Thoracic aorta (tissue), 2 donors: ENCODE results near the gene WDR82. TPM values are rescaled to one million over a fixed set of nuclear protein-coding genes. Genes with fewer than 3 reads are reported as not detected.

Experiments used
- ATAC-seq: fragments of 150-250 bp; one replicate; pipeline ENCODE4 v1.8.0; 2017; ENCODE audit warnings: low read depth; ENCODE audit not compliant: insufficient number of reproducible peaks, low FRiP score
- DNase-seq: peaks from one replicate; pipeline ENCODE4 v3.0.0-alpha.2; 2020; ENCODE audit warnings: low spot score
- H3K27ac ChIP-seq, 2 donors: fragments of 200-600 bp; sonication (generic); 1 replicate in 1 of 2; 2 replicates in 1 of 2; pipeline ENCODE4 v1.5.1; 2016; ENCODE audit warnings: mild to moderate bottlenecking in 2 of 2, moderate library complexity in 2 of 2
- H3K27me3 ChIP-seq: fragments of 200-600 bp; sonication (generic); replicated peaks from 2 replicates; pipeline ENCODE4 v1.6.0; 2016; ENCODE audit warnings: mild to moderate bottlenecking; ENCODE audit not compliant: insufficient read depth
- H3K36me3 ChIP-seq: fragments of 200-600 bp; sonication (generic); one replicate; pipeline ENCODE4 v1.5.1; 2016
- H3K4me1 ChIP-seq, 2 donors: fragments of 200-600 bp; sonication (generic); 1 replicate in 1 of 2; 2 replicates in 1 of 2; pipeline versions ENCODE4 v1.5.1 to v1.6.0; 2016; ENCODE audit warnings: low read depth in 2 of 2, mild to moderate bottlenecking in 1 of 2; ENCODE audit not compliant: control insufficient read depth in 1 of 2
- H3K4me3 ChIP-seq: fragments of 200-600 bp; sonication (generic); 2 replicates; pipeline ENCODE4 v1.5.1; 2016; ENCODE audit warnings: mild to moderate bottlenecking
- H3K9me3 ChIP-seq: fragments of 200-600 bp; sonication (generic); 2 replicates; pipeline ENCODE4 v1.5.1; 2016
- CTCF ChIP-seq: fragments of 200-600 bp; sonication (generic); IDR thresholded peaks from one replicate; pipeline ENCODE4 v1.5.1; 2019; ENCODE audit warnings: antibody characterized with exemption
- total RNA-seq, 2 donors: library from RNA; depleted of rRNA; stranded (reverse); fragments of >200 nt; gene quantifications; one replicate each; pipeline versions ENCODE4 v1.1.0 to v1.2.3, GENCODE V29; 2016

The WDR82 gene
- 10 to 100 TPM; 44.5 to 66.2 TPM for total RNA-seq

- peak; percentile 92 for ATAC-seq
- peak within 1 kb of the TSS; percentile 87 to 95 for H3K27ac ChIP-seq
- H3K4me1 ChIP-seq = peaks cover 31 to 55% of the 10 kb centered on the region in 2 donors
- H3K27me3 ChIP-seq = no peaks in the 10 kb centered on the region
- H3K9me3 ChIP-seq = no peaks in the 10 kb centered on the region
- H3K36me3 ChIP-seq = no peaks in the 10 kb centered on the region
- DNase-seq = peak; percentile 89
- H3K4me3 ChIP-seq = peak within 1 kb of the TSS; percentile 96
- TF ChIP-seq CTCF = peak; percentile 30
These were observed at the start of gene WDR82 for GRCh38 chr3:52278510-52279069. TSS of gene WDR82 (minus strand) at chr3:52278649. CDS start at chr3:52278361, 288 bp downstream.

- DNase-seq (no peak), ATAC-seq (no peak)
- no peaks in the 10 kb centered on the region for H3K27me3 ChIP-seq
- no peaks in the 10 kb centered on the region for H3K4me1 ChIP-seq
- H3K36me3 ChIP-seq = no peaks in the 10 kb centered on the region
- H3K27ac ChIP-seq = no peak overlapping the region
- TF ChIP-seq CTCF = no peak
- H3K4me3 ChIP-seq = no peak overlapping the region
- H3K9me3 ChIP-seq = no peaks in the 10 kb centered on the region
These were observed 49.2 kb upstream of the WDR82 start for GRCh38 chr3:52327486-52328290.

GRCh38 chr3:52326976-52327375 is 48.5 kb upstream of the WDR82 start:
- H3K27me3 ChIP-seq = no peaks in the 10 kb centered on the region
- H3K9me3 ChIP-seq = no peaks in the 10 kb centered on the region
- H3K4me1 ChIP-seq = no peaks in the 10 kb centered on the region
- no peak for TF ChIP-seq CTCF
- H3K36me3 ChIP-seq = no peaks in the 10 kb centered on the region
- no peak for ATAC-seq
- no peak overlapping the region for H3K4me3 ChIP-seq
- DNase-seq = no peak
- no peak overlapping the region for H3K27ac ChIP-seq

- DNase-seq (no peak), ATAC-seq (no peak)
- no peaks in the 10 kb centered on the region for H3K27me3 ChIP-seq
- no peak for TF ChIP-seq CTCF
- no peaks in the 10 kb centered on the region for H3K4me1 ChIP-seq
- no peak overlapping the region for H3K4me3 ChIP-seq
- H3K36me3 ChIP-seq = no peaks in the 10 kb centered on the region
- H3K27ac ChIP-seq = no peak overlapping the region
- no peaks in the 10 kb centered on the region for H3K9me3 ChIP-seq
These were observed 47.2 kb upstream of the WDR82 start for GRCh38 chr3:52325686-52326085.

GRCh38 chr3:52324676-52325075 is 46.2 kb upstream of the WDR82 start:
- TF ChIP-seq CTCF = no peak
- Histone ChIP-seq H3K27ac (no peak overlapping the region), H3K27me3 (no peaks in the 10 kb centered on the region), H3K4me1 (no peaks in the 10 kb centered on the region), H3K36me3 (no peaks in the 10 kb centered on the region), H3K9me3 (no peaks in the 10 kb centered on the region), H3K4me3 (no peak overlapping the region)
- ATAC-seq (no peak), DNase-seq (no peak)
